GM21723 (cell line): Measurements from ENCODE around the gene DCLK2.

ENCODE experiments used
- ATAC-seq: cut with Tn5 transposase; IDR thresholded peaks from one replicate; pipeline ENCODE4 v1.9.1; 2021; ENCODE audit warnings: mild to moderate bottlenecking, moderate library complexity; ENCODE audit not compliant: unreplicated experiment

DCLK2 gene

DNA sequence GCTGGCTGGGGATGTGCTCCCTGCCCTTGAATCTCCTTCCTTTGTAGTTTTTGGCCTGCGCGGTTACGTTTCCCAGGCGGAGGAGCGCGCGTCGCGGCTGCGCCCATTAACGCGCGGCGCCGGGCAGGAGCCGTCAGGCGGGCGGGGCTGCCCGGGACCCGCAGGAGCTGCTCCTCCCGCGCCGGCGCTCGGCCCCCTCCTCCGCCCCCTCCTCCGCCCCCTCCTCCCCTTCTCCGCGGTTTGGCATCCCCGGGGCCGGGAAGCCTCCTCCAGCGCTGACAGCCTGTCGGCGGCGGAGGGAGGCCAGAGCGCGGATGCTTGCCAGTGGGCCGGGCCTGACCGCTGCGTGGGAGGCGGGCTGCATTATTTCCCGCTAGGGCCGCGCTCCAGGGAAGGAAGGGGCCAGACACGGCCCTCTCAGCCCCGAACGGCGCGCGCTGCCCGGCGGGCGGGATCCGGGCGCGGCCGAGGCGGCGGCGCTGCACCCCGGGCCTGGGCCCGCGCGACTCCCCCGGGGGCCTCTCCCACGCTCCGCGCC lies at the start of gene DCLK2:
DCLK2 (plus strand) TSS at position 405 of the 538 bp plus-strand sequence. CDS start 583 bp downstream, outside the sequence.
- no peak for ATAC-seq

DNA sequence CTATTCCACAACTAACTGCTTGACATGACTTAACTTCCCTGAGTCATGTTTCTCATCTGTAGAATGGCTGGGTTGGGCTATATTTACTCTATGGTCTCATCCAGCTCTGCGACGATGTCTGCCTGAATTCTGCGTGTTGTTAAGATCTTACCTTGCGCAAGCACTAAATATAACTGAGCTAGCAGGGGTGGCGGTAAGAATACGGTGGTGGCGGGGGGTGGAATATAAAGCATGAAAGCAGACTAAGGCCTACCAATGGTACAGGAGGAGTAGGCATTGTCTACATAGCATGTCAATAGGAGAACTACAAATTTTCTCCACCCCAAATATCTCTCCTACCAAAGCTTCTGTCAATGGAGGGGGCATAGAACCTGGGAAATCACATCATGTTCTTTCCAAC lies 45.7 kb upstream of the DCLK2 start:
- ATAC-seq = no peak

DNA sequence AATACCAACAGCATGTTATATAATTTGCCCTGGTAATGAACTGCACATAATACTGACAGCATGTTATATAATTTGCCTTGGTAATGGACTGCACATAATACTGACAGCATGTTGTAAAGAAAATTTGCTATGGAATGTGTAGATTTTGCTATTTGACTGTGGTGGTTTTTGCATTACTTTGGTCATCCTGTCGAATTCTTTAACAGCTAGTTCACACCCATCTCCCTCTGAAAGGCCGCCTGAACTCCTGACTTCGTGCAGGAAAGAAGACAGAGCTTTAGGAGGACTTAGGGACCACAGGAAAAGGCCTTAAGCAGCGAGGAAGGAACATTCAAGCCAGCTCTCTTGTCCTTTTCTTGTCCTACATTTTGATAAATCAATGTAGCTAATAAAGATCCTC lies 45.2 kb upstream of the DCLK2 start:
- no peak for ATAC-seq

DNA sequence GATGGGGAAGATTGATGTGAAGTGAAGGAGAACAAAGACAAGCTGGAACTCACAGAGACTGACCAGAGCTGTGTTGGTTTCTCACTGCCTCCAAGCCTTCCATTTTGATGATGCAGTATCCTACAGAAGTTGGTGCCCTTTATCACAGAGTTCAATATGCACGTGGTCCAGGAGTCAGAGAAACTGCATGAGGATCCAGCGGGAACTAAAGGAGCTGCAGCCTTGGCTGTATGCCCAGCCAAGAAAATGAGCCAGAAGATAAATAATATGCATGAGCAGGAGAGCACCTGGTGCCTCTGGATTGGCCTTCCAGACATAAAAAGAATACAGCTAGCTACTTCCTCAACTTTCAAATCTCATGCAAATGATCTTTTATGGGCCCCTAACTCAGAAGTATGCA lies 44.3 kb upstream of the DCLK2 start:
- no peak for ATAC-seq

DNA sequence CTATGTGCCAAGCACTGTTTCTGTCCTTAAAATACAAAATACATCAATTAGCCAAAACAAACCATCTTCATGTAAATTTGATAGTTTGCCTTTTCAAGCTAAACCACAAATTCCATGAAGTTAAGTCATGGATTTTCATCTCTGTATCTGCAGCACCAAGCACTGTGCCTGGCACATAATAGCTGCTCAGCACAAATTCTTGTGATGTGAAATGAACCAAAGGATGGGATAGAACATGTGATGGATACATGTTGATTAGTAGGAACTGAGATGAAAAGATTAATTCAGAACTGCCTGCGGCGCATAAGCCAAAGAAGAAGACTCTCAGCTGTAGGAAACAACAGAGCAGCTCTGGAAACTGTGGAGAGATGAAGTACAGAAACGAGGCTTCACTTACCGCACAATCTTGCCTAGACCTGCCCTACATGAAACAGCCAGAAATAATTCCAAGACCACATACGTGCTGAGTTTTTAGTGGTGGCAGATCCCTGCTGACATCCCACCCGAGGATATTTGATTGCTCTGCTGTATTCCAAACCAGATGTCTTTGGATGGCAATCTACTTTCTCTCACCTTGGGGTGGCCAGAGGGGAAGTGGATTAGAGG lies 40.9 kb upstream of the DCLK2 start:
- ATAC-seq = no peak

DNA sequence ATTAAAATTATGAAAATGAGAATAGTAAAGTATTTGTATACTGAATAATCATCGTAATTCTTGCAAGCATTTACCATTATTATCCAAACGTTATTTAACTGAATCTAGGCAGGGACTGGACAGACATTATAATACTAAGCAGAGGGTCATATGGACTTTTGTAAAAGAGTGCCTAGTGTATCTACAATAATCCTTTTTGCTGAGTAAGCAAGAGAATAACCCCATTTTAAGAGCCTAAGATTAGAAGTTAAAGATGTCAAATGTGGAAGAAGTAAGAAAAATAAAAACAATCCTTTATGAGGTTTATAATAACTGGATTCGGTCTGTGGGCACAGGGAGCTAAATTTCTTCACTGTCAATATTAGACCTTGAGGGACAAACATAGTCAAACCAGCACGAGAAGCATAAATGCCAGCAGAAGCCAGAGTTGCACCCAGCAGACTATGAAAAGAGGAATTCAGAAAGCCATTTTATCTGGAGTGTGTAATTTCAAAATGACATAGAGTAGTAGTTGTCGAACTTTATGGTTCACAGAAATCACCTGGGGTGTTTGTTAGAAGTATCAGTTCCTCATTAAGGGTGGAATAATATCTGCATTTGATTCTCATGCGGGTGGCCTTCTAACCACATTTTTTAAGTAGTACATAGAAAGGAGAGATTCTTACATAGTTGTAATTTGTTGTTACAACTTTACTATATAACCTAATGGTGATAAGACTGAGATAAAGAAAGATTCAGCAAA lies 39.7 kb upstream of the DCLK2 start:
- peak; percentile 98 for ATAC-seq

DNA sequence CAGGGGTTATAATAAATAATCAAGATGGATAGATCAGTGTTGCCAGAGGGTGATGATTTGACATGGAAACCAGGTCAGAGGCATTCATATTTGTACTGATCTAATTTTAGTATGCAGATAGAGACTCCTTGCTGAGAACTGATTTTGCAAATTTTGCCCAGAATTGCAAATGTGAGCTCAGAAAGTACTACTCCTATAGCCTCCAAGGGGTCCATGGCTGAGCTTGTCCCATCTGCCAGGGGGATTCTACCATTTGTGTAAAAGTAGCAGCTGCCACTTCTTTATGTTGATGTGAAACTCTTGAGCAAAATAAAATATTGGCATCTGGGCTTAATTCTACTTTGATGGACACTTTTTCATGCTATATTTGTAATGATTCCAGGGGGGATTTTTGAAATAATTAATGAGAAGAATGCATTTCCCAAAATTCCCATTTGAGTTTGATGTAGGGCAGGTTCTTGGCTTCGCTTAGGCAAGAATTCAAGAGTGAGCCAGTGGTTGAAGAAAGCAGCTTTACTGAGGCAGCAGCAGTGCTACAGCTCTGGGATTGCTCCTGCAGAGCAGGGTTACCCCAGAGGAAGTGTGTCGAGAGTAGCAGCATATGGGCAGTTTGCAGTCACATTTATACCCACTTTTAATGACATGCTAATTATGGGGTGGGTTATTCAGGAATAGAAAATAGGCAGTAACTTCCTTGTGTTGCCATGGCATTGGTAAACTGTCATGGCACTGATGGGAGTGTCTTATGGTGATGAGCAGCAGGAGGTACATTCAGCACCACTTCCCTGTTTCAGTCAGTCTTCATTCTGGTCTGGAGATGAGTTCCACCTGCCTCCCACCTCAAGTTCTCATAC lies 38.7 kb upstream of the DCLK2 start:
- ATAC-seq = no peak

DNA sequence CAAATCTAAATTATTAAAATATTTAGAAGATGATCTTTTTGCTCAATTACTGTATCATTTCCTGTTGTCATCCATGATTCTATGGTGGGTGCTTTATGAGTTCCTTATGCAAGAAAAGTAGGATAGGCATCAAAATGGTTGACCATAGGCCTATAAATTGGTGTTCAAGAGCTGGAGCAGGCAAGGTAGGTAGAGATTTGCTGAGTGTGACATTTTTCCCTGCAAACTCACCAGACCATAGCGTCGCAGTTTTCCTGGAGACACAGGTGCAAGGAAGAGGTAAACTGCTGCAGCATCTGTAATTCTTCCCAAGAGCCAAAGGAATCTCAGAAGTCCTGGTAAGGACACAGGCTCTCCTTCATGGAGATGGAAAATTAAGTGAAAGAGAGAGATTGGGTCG lies 33.7 kb upstream of the DCLK2 start:
- ATAC-seq = no peak

DNA sequence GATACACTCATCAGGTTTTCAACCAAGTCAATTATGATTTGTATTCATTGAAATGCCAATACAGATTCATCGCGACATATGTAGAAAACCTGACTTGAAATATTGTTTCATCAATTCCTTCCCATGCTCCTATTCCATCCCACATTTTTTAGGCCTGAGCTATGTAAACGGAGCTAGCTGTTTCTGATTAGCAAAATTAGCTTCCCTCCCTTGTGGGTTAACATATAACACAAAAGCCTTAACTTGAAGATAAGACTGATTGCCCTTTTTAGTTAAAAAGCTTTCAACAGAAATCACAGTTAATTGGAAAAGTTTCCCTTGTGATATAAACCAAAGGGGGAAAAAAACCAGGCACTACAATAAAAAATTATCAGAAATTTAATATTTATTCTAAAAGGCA lies 32.8 kb upstream of the DCLK2 start:
- no peak for ATAC-seq

DNA sequence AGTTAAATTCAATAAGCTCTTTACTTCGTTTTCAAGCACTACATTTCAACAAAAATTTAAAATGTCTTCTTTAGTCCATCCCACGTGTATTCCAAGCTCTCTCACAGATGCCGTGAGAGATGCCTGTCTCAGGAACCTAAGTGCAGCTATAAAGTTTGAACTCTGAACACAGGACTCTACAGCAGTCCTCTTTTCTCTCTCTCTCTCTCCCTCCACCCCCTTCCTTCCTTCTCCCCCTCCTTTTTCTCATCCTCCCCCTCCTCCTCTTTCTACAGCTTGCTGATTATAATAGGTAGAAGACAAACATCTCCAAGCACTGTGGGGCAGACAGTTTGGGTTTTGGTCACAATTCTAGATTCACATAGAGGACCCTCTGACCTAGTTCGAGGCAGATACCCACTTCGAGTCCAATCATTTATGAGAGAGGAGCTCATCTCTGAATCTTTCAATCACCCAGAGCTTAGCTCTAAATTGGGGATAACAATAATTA lies 31.5 kb upstream of the DCLK2 start:
- no peak for ATAC-seq

DNA sequence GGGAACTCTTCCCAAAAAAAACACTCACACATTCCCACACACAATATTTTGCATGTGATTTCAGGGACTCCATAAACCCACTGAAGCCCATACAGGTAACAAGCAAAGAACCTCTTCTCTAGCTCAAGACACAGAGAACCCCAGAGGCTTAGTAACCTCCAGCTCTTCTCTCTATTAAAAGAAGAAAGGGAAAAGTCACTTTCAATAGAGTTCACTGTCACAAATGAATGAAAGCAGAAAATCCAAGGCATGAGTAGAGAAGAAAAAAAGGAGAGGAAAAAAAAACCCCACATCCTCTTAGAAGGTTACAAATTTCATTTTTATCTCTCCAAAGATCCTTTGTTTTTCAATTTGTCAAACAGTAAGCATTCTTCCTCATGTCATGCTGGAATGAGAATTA lies 30.7 kb upstream of the DCLK2 start:
- ATAC-seq = no peak

DNA sequence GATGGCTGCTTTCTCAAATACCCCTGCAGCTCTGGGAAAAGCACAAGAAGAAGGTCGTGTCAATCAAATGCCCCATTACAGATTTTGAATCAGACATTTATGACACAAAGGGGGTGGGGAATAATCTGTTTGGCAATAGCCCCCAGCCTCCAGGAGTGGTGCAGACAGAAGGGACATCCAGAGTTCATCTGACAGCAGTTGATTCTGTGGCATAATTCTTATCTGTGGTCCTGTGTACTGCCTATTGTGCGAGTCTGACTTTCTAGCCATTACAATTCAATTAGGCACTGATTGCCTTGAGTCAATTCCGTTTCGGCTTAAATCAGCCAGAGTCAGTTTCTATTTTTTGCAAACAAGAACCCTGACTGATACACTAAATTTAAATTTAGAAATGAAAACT lies 28.6 kb upstream of the DCLK2 start:
- ATAC-seq = no peak

DNA sequence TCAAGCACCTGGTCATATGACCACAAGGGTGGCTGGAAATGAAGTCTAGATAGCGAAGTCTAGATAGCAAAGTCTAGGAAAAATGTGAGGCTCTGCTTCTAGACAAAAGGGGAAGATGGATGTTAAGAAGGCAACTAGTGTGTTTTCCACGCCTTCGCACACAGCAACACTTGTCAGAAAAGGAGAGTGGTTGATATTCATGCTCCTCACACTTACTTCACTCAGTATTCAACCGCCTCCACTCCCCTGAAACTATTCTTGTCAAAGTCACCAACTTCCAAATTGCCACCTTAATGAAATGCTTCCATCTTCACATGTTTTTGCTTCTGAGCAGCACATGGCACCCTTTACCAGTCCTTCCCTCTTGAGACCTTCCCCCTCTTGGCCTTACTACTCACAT lies 27.7 kb upstream of the DCLK2 start:
- no peak for ATAC-seq

DNA sequence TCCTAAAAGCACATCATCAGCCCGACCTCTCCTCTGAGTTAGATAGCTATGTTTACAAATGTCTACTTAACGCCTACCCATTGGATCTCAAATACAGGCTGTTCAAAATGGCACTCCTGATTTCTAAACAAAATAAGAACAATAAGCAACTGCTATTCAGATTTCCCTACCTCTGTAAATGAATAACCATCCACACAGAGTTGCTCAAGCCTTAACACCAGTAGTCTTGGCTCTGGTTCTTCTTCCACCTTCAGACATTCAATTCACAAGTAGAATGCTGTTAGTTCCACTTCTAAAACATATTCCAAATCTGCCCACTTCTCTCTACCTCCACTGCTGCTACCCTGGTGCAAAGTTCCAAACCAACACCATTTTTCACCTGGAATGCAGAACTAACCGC lies 27.1 kb upstream of the DCLK2 start:
- no peak for ATAC-seq

DNA sequence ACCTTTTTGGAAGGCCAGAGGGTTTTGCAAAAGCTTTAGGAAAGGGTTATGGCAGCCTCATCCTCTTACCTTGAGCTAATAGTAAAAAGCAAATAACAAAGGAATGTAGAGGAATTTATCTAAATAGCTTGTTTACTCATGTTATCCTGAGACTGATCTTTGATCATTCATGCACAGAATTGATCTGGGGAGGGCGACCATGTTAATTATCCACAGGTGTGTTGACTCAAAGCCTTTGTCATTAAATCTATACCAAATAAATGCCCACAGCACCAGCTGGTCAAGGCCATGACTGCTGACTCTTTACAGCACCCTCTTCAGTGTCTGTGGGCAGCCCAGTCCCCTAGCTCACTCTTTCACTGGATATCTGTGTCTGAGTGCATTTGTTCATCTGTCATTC lies 22.8 kb upstream of the DCLK2 start:
- ATAC-seq = no peak

DNA sequence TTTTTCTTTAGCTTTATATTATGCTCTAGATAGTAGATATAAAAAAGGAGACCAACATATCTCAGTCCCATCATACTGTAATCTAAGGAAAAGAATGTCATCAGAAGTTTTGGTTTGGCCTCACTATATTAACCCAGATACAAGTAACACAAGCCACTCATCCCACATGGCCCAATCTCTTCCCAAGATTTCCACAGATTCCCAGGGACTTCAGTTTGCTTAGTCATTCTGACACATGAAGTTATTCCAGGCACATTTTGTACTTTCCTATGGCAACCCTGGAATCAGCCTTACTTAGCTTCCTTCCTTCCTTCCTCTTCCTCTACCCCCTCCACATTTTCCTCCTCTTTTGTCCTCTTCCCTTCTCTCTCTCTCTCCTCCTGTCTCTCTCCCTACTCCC lies 21.7 kb upstream of the DCLK2 start:
- ATAC-seq = no peak

DNA sequence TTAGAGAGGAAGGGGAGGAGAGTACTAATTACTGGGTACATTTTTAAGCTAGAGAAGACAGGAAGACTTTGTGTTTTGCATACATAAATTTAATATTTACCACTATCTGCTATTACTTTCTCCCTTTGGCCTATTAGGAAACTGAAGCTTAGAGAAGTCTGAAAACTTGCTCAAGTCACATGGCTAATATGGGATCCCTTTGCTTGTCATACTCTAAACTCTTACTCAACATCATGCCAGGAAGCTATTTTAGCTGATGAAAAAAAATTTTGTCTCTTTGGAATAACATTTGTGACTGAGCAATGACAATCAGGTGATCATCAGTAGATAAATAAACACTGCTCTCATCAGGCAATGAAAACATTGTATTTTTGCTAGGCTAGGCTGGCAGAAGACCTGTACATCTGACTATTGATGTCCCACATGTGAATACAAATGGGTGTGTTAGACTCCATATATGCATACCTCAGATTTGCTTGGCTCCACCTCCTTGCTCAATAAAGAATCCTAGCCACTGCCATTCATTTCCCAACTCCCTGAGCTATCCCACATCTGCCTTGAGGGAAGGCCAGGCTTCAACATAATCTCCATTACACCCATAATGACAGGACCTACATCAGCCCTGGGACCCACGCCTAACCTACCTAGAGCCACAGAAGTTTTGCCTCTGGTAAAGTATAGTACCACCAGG lies 17.0 kb upstream of the DCLK2 start:
- ATAC-seq = no peak

DNA sequence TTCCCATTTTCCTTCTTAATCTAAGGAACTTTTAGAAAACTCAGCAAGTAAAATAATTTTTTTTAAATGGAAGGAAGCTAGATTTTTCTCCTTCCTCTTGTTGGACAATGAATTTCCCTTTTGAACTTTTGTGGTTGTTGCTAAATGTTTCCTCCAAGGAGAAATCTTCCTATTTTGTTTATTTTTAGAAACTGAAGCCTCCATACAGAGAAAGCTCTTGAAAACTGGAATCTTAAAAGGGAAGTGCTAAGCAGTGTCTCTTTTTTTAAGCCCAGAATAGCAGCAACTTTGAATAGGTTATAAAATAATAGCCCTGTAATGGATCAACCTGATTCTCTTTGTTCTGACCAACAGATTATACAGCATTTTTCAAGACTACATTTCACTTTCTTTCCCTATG lies 15.1 kb upstream of the DCLK2 start:
- ATAC-seq = no peak

DNA sequence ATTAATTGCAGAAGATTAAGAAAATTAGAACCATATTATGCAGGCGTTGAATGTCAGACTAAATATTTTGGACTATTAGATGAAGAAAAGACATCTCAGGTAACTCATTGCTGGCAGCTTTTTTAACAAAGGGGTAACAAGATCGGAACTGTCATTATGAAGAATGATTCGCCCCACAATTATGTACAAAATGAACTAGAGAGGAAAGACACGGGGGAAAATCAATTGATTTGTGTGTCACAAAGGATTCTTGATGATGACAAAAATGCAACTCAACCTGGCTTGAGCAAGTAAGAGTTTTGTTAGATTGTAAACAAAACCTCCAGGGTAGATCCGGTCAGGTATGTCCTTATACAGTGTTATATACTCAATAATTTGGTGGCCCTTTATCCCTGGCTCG lies 12.5 kb upstream of the DCLK2 start:
- no peak for ATAC-seq

DNA sequence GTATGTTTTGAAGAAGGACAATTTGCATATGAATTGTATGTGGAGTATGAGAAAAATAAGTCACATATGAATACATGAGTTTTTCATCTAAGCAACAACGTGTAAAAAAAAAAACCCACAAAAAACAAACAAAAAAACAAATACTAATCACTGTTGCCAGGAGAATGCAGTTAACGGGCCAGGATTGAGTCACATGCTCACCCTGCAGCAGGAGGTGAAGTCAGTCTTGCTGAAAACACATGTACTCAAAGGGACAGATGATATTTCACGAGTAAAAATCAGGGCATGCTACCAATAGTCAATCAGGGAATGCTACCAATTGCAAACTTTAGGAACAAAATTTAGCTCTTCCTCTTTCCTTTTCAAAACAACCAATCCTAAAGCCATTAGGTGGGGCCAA lies 10.4 kb upstream of the DCLK2 start:
- no peak for ATAC-seq
